Lower leg skin (tissue), 4 donors: Measurements from ENCODE around the gene MFSD6. TPM values are rescaled to one million over a fixed set of nuclear protein-coding genes. Genes with fewer than 3 reads are reported as not detected.

Source experiments
- DNase-seq, 2 donors: peaks; one replicate each; pipeline ENCODE4 v3.0.0-alpha.2; 2019; ENCODE audit warnings: low spot score in 2 of 2
- H3K4me3 ChIP-seq: fragments of 200-600 bp; sonication (generic); 2 replicates; pipeline ENCODE4 v1.5.1; 2017; ENCODE audit warnings: mild to moderate bottlenecking, low read depth; ENCODE audit not compliant: poor library complexity, severe bottlenecking
- CTCF ChIP-seq, 3 donors: fragments of 450-650 bp; IDR thresholded peaks; one replicate each; pipeline ENCODE4 v1.5.1; 2016; ENCODE audit warnings: antibody characterized with exemption in 3 of 3, mild to moderate bottlenecking in 3 of 3, moderate library complexity in 2 of 3
- POLR2A ChIP-seq, 2 donors: fragments of 450-650 bp; IDR thresholded peaks; one replicate each; pipeline ENCODE4 v1.6.1; 2016 to 2017; ENCODE audit warnings: antibody characterized with exemption in 2 of 2, mild to moderate bottlenecking in 1 of 2, moderate library complexity in 1 of 2
- WGBS, 2 donors: methylation state at CpG; one replicate each; pipeline ENCODE4 v1.1.5; 2018; 5-methylcytosine and 5-hydroxymethylcytosine counted together
- intact Hi-C: fragments of 100-400 bp; cut with DNase I; formaldehyde crosslinking; loops from one replicate; pipeline ENCODE4 v1.15.0; 2023; ENCODE audit warnings: low total_unique reads
- total RNA-seq, 4 donors: library from RNA; depleted of rRNA; stranded (reverse); fragments of >200 nt; gene quantifications; one replicate each; pipeline ENCODE4 v1.1.0, GENCODE V29; 2016

Gene MFSD6
- total RNA-seq, 4 donors from 2014 or later, result 184 to 265 (median 208) TPM

GRCh38 chr2:190500054-190500502, 91.9 kb downstream of the MFSD6 start:
- TF ChIP-seq CTCF (IDR thresholded peaks at IDR 0.05) (no peak), POLR2A (IDR thresholded peaks at IDR 0.05) (no peak)
- WGBS, 2 donors, result 85 to 91% methylated on average over 6 to 7 of the region's 7 CpGs
- no peak for DNase-seq
- H3K4me3 ChIP-seq, result no peak overlapping the region
- intact Hi-C loops, result no loop called here

GRCh38 chr2:190501231-190501630, 93.1 kb downstream of the MFSD6 start:
- WGBS, 2 donors, result 70 to 81% methylated on average over 5 of the region's 5 CpGs
- TF ChIP-seq POLR2A (IDR thresholded peaks at IDR 0.05) (no peak), CTCF (IDR thresholded peaks at IDR 0.05) (no peak)
- intact Hi-C loops, result no loop called here
- H3K4me3 ChIP-seq, result no peak overlapping the region
- no peak for DNase-seq

GRCh38 chr2:190501702-190502407, 93.7 kb downstream of the MFSD6 start:
- intact Hi-C loops, result no loop called here
- no peak overlapping the region for H3K4me3 ChIP-seq
- DNase-seq, result no peak
- 68 to 73% methylated on average over 3 of the region's 3 CpGs for WGBS, 2 donors
- TF ChIP-seq POLR2A (IDR thresholded peaks at IDR 0.05), result no peak

GRCh38 chr2:190503088-190503487, 94.9 kb downstream of the MFSD6 start:
- no peak for TF ChIP-seq POLR2A (IDR thresholded peaks at IDR 0.05)
- TF ChIP-seq CTCF (IDR thresholded peaks at IDR 0.05), result no peak
- WGBS, 2 donors, result 84 to 91% methylated on average over 3 of the region's 3 CpGs
- no peak overlapping the region for H3K4me3 ChIP-seq
- no peak for DNase-seq
- intact Hi-C loops, result no loop called here

- H3K4me3 ChIP-seq, result no peak overlapping the region
- intact Hi-C loops, result no loop called here
- TF ChIP-seq CTCF (IDR thresholded peaks at IDR 0.05), result no peak
- TF ChIP-seq POLR2A (IDR thresholded peaks at IDR 0.05), result no peak
- DNase-seq, result no peak
- WGBS, 2 donors, result 93 to 94% methylated on average over 3 of the region's 3 CpGs
These were observed 96.8 kb downstream of the MFSD6 start for GRCh38 chr2:190504912-190505311.

- intact Hi-C loops, result no loop called here
- no peak for TF ChIP-seq POLR2A (IDR thresholded peaks at IDR 0.05)
- no peak for TF ChIP-seq CTCF (IDR thresholded peaks at IDR 0.05)
- H3K4me3 ChIP-seq, result no peak overlapping the region
- 87 to 92% methylated on average over 1 of the region's 1 CpG for WGBS, 2 donors
- no peak for DNase-seq
These were observed 97.5 kb downstream of the MFSD6 start for GRCh38 chr2:190505696-190506095.
